GM21825 (cell line): ENCODE measurements around the gene IQSEC1.
A peak's percentile ranks its signal among the peaks of the same experiment; 100 is the strongest.

ENCODE experiments used
- ATAC-seq: cut with Tn5 transposase; IDR thresholded peaks from one replicate; pipeline ENCODE4 v1.9.1; 2021; ENCODE audit warnings: mild to moderate bottlenecking, moderate library complexity; ENCODE audit not compliant: unreplicated experiment

IQSEC1 gene

DNA sequence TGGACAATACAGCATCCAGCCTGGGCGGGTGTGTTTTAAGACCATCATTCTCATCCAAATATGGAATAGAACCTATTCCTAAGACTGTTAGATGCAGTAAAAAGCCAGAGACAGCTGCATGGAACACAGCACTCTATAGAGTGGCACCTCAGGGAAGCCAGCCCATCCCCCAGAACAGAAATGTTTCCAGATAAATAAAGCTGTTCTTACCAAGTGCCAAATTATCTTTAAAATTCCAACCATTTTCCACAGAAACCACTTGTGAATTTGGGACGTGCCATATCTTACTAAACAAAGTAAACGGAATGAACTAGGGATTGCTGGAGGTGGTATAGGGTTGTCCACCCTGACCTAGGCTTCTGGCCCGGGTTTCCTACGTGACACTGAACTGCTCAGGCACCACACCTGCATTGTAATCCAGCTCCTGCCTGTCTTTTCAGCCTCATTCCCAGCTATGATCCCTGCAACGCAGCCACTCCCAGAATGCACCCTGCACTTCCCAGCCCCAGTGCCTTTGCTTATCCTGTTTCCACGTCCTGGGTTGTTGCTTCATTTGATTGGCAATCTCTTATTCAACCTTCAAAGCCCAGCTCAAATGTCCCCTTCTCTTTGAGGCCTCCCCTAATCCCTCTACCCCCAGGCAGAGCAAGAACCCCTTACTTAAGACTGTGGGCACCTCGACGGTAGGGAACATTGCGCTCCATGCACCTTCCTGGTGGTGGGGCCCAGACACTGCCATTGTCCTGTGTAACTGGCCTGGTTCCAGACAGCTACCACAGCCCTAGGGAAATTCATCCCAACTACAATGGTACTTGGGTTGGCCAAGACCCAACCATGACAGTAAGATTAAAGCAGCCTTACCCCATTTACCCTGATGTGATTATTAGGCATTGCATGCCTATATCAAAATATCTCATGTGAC lies 100.2 kb downstream of the IQSEC1 start:
- no peak for ATAC-seq

DNA sequence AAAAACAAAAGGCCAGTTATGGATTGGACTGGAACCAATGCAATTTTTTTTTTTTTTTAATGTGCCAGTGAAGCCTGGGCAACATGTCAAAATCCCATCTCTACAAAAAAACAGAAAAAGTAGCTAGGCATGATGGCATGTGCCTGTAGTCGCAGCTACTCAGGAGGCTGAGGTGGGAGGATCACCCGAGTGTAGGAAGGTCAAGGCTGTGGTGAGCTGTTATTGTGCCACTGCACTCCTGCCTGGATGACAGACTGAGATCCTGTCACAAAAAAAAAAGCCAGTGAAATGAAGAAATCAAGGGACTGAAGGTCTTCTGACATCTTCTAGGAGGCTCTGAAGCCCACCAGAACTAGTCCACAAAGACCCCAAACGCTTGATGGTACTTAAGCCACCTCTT lies 101.2 kb downstream of the IQSEC1 start:
- no peak for ATAC-seq

- ATAC-seq: no peak
Measured at GRCh38 chr3:12970684-12971083, 102.5 kb downstream of the IQSEC1 start.

DNA sequence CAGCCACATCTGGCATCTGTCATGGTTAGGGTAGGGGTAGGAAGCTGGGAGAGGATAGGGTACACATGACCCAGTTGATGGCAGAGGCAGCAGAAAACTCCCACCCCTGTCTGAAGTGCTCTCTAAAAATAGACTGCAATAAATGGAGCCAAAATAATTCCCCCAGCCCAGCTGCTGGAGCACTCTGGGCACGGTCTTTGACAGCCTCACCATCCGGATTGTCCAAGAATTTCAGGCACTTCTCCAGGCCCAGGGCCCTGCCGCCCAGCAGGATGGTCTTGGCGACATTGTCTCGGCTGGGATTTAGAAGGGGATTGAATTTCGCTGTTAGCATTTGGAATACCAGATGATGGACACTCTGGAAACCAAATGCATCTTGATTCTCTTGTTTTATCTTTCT lies 103.7 kb downstream of the IQSEC1 start:
- no peak for ATAC-seq

DNA sequence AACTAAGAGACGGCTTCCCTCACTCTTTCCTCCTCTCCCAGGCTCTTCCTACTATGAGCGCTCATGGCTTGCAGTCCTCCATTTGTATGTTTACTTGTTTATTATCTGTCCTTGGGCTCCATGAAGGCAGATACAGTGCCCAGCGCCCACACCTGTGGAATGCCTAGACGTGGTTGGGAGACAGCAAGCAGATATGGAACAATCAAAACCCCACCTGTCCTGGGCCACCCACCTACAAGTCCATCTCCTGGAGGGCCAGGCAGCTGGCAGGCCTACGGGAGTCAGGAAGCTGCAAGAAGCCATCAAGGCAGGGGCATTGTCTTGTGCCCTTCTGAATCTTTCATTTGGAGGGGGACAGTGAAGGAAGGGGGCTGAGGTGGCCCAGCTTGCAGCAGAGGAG lies 104.7 kb downstream of the IQSEC1 start:
- no peak for ATAC-seq

DNA sequence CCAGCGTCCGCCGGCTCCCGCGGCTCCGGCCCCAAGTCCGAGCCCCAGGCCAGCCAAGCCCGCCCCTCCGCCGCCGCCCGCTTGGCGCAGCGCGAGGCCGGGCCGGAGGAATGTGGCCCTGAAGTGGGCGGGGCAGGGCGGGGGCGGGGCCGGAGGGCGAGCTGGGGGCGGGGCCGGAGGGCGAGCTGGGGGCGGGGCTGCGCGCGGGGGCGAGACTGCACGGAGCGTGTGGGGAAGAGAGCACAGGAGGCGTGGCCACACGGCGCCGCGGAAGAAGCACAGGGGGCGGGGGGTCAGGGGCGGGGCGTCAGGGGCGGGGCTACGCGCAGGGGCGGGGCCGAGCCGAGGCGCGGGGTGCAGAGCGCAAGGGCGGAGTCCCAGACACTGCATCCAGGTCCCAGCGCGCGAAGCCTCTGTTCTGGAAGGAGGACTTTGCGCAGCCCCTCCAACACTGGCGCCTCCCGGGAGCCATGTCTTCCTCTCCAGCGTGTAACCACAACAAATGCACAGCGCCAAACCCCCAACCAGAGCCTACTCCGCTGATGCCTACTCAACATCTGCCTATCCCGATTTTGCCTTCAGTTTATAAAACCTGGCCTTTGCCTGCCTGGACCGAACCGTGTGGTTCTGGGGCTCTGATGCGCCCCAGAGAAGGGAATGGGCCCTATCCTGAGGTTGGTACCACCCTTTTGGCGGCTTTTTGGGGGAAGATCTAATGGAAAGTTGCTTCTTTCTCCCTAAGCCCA lies 105.5 kb downstream of the IQSEC1 start:
- ATAC-seq: peak; percentile 68

DNA sequence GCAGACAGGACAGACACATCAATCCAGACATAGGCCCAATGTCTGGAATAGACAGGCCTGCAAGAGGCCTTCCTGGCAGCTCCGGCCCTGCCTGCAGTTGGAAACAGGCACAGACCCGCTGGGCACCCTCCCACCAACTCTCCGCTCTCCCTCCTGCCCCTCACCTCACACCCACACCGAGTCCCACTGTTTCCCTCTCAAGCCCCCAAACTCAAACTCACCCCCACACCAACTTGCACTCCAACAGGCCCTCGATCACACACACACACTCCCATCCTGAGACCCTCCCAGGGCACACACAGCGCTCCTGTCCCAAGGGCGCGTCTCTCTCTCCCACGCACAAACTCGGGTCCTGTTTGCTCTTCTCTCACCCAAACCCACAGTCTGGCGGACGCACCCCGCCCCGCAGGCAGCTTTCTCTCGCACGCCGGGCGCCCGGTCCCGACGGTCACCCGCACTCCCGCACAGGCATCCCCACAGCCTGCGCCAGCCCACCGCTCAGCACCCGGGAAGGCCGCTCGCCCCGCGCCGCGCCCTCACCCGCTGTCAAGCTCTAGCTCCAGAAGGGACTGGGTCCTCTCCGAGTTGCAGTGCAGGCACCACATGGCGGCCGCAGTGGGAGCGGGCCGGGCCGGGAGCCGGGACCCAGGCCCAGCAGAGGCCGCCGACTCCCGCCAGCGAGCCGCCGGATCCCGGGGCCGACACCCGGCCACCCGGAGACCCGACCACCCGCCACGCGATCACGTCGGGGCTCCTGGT lies 106.2 kb downstream of the IQSEC1 start:
- ATAC-seq: peak; percentile 11

GRCh38 chr3:12965999-12966846 lies 107.0 kb downstream of the IQSEC1 start:
- no peak for ATAC-seq

DNA sequence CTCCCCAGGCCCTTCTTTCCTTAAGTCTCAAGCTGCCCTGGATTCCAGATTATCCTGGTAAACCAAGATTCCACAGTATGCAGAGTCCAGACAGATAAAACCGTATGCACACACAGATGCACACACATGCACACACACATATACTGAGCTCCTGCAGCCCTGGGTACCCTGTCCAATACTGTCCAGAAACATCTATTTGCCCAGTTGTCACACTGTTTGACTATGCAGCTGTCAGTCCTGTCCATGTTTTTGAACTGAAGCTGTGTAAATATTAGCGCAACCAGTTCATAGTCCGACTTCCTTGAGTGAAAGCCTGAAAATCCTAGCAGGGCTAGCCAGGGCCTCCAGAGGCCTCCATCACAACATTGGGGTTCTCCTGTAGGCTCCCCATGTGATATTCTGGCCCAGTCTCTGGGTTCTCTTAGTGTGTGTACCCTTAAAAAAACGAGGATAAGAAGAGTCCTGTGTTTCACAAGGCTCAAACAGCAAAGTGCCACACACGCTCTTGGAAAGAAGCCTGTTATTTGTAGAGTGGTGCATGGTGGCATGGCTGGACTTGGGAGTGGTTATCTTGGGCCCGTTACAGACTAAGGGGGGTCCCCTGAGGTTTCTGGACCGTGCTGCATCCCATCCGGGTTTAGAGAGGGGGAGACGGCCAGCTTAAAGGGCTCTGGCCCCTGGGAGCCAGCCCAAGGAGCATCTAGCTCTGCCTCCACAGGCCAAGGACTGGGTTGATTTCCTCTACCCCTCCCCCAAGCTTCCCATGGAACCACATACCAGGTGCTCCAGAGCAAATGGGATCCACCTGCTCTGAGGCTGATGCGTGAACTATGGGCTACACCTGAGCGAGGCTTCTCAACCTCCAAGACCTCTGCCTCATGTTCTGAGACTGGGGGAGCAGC lies 108.3 kb downstream of the IQSEC1 start:
- ATAC-seq: no peak

DNA sequence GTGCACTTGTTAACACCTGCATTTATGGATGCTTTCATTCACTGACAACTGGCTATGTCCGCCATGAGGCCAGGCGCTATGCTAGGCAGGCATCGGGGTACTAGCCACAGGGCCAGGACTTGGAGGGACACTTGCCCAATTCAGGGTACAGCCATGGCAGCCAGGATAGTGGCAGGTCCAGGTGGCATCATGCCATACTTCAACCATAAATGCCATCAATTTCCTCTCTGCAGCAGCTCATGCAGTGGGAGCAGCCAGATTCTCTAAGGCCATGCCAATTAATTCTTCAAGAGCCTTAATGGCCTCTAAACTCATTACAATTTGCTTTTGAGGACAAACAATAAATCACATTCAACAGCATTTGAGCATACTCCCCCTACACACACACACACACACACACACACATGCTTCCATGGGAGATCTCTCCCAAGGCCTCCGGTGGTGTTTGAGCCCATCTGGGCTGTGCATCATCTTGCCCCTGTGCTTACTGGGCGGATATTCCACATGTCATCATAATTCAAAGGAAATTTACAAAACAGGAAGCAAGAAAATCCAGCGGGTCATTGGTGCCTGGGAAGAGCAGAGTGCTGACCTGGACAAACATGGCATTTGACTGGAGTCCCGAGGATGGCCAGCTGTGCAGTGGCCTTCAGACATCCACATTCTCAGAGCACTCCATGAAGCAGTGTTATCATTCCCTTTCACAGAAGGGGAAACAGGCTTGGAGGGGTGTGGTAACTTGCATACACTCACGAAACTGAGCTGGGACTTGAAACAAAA lies 109.1 kb downstream of the IQSEC1 start:
- ATAC-seq: no peak

- no peak for ATAC-seq
Measured at GRCh38 chr3:12963231-12963896, 109.9 kb downstream of the IQSEC1 start.

- ATAC-seq: no peak
Measured at GRCh38 chr3:12962292-12962691, 110.9 kb downstream of the IQSEC1 start.

DNA sequence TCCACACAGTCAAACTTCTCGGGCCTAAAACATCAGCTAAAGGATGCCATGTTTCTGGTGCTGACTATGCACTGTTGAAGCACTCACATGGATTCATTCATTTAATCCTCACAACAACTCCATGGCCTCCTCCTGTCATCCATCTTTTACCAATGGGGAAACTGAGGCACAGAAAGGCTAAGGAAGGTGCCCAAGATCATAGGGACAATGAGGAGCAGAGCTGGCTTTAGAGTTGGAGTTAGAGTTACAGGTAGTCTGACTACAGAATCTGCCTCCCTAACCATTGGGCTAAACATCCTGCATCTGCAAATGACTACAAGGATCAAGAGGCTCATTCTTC lies 111.6 kb downstream of the IQSEC1 start:
- no peak for ATAC-seq

- ATAC-seq: no peak
Measured at GRCh38 chr3:12961007-12961696, 112.1 kb downstream of the IQSEC1 start.

GRCh38 chr3:12960497-12960896 lies 112.7 kb downstream of the IQSEC1 start:
- ATAC-seq: no peak

DNA sequence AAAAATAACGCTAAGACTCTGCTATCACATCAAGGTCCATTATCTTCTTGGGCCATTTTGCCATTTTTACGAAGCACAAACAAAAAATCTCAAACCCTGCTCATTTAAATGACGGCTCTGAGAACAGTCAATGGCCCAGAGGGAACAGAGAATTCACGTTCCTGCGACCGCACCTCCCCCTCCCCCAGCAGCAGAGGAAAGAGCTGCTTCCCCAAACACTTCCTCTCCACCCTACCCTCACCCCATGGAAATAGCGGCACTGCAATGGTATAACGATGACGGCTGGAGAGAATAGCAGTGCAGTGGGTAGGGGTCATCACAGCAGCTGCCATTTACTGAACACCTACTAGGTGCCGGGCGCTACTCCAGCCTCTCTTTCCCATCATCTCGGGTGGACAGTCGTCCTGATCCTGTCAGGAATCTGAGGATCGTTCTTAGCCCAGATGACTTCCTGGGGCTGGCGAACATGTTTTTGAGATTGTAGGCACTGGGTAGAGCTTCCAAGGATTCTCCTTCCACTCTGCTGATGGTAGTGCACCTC lies 113.3 kb downstream of the IQSEC1 start:
- no peak for ATAC-seq

DNA sequence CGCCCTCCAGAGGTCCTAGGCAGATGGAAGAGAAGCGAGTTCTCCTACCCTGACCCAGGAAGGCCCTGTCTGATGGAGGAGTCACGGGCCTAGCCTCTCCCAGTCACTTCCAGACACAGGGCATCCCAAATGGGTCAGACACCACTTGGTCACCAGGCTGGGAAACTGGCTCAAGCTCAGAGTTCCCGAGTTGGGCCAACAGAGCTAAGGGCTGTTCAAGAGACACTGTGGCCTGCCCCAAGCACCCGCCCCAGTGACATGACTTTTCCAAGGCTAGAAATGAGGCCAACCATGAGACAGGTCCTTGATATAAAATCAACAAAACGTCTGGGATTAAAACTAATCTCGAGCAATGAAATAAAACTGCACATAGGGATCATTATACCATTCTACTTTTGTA lies 113.8 kb downstream of the IQSEC1 start:
- ATAC-seq: no peak
